Measurements from ENCODE around the gene MAN1A1. TPM values are rescaled to one million over a fixed set of nuclear protein-coding genes. Genes with fewer than 3 reads are reported as not detected.

The MAN1A1 gene
- polyA plus RNA-seq, 3 donors from 2014 or later: 33.9 to 64.9 (median 56.7) TPM

GRCh38 chr6:119127627-119128026 is 221.9 kb downstream of the MAN1A1 start:
- H3K27ac Mint-ChIP-seq: no peak overlapping the region
- H3K4me3 Mint-ChIP-seq: no peak overlapping the region
- H3K4me1 Mint-ChIP-seq: peaks cover 0 to 5% of the 10 kb centered on the region in 2 donors
- H3K27me3 Mint-ChIP-seq (ENCODE audit: low read depth in 3 of 3): peaks cover 0 to 2% (median 2%) of the 10 kb centered on the region in 3 donors
- no peaks in the 10 kb centered on the region for H3K36me3 Mint-ChIP-seq
- no peaks in the 10 kb centered on the region for H3K9me3 Mint-ChIP-seq
- no peak for DNase-seq

Measured in immature natural killer cell (primary cell).